Activated CD4-positive, alpha-beta memory T cell treated with anti-CD3 and anti-CD28 coated beads, Interleukin-2, amount 10 ng/mL, durations not matched to agents 7 days and 5 days (primary cell): ENCODE measurements around the gene STUM. TPM values are rescaled to one million over a fixed set of nuclear protein-coding genes. Genes with fewer than 3 reads are reported as not detected.

Source experiments
- CTCF ChIA-PET: fragments of 350-600 bp; sonication (Branson Sonifier 250); formaldehyde crosslinking; loops from one replicate; lab custom pipeline; 2021; ENCODE audit warnings: antibody characterized with exemption, inconsistent platforms; lab: Charles Lee
- POLR2A ChIA-PET: fragments of 350-600 bp; sonication (Branson Sonifier 250); formaldehyde crosslinking; loops from one replicate; lab custom pipeline; 2021; ENCODE audit warnings: antibody characterized with exemption; lab: Charles Lee
- DNase-seq: peaks from one replicate; pipeline ENCODE4 v3.0.0-alpha.2; 2020
- H3K27ac Mint-ChIP-seq: one replicate; pipeline ENCODE4 v1.8.0; 2021; ENCODE audit warnings: mild to moderate bottlenecking, mixed read lengths
- H3K27me3 Mint-ChIP-seq: one replicate; pipeline ENCODE4 v1.8.0; 2021; ENCODE audit warnings: mixed read lengths
- H3K36me3 Mint-ChIP-seq: one replicate; pipeline ENCODE4 v1.8.0; 2021; ENCODE audit warnings: low read depth, mixed read lengths
- H3K4me1 Mint-ChIP-seq: one replicate; pipeline ENCODE4 v1.8.0; 2021; ENCODE audit warnings: mixed read lengths
- H3K4me3 Mint-ChIP-seq: one replicate; pipeline ENCODE4 v1.8.0; 2021; ENCODE audit warnings: mild to moderate bottlenecking, mixed read lengths
- H3K9me3 Mint-ChIP-seq: one replicate; pipeline ENCODE4 v1.8.0; 2021; ENCODE audit warnings: mixed read lengths
- total RNA-seq, 2 experiments: library from RNA; stranded (reverse); gene quantifications; one replicate each; pipeline ENCODE4 v1.2.3, GENCODE V29; 2021

The STUM gene
- total RNA-seq, 2 experiments from 2014 or later, result not detected

DNA sequence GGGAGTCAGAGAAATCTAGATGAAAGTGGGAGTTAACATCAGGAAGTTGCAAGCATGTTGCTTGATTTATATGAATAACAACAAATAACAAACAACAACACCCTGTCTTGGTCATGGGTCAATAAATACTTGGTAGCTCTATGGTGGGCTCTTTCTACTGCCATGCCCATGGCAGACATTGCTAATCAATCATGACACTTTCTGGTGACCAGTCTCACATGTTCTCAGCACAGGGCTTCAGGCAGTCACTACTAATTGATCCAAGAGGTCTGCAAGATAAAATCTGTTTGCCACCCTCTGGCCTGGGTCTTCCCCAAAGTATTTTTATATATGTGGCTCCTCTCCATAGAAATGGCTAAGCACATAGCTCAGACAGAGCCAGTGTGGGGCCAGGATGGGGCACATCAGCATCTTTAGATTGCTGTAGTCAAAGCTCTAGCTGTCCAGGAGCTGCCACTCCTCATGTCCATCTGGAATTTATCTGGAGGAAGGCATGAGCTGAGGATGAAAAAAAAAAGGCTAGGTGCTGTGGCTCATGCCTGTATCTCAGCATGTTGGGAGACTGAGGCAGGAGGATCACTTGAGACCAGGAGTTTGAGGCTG lies 51.2 kb downstream of the STUM start:
- POLR2A ChIA-PET, result no interaction called here
- CTCF ChIA-PET, result no interaction called here
- Mint-ChIP-seq H3K27ac (no peak overlapping the region), H3K4me1 (no peaks in the 10 kb centered on the region), H3K36me3 (no peaks in the 10 kb centered on the region), H3K27me3 (peaks cover 7% of the 10 kb centered on the region), H3K4me3 (no peak overlapping the region), H3K9me3 (no peaks in the 10 kb centered on the region)
- DNase-seq, result no peak

DNA sequence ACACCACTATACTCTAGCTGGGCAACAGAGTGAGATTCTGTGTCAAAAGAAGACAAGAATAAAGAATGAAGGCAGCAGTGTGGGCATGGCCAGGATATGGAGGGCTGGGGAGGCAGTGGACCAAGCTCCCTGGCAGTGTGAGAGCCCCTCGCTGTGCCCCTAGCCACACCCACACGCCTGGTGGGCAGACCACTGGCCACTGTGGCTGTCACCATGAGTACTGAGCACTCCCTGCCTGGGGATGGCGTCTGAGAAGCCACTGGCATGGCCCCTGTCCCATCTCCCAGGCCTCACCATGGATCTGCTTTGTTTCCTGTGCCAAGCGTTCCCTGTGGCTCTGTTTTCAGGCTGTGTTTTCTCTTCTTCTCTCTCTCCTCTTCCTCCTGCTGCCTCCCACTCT lies 51.7 kb downstream of the STUM start:
- POLR2A ChIA-PET, result no interaction called here
- H3K4me3 Mint-ChIP-seq, result no peak overlapping the region
- H3K4me1 Mint-ChIP-seq, result no peaks in the 10 kb centered on the region
- H3K27ac Mint-ChIP-seq, result no peak overlapping the region
- H3K27me3 Mint-ChIP-seq, result peaks cover 7% of the 10 kb centered on the region
- no peaks in the 10 kb centered on the region for H3K36me3 Mint-ChIP-seq
- CTCF ChIA-PET, result no interaction called here
- no peaks in the 10 kb centered on the region for H3K9me3 Mint-ChIP-seq
- DNase-seq, result no peak

DNA sequence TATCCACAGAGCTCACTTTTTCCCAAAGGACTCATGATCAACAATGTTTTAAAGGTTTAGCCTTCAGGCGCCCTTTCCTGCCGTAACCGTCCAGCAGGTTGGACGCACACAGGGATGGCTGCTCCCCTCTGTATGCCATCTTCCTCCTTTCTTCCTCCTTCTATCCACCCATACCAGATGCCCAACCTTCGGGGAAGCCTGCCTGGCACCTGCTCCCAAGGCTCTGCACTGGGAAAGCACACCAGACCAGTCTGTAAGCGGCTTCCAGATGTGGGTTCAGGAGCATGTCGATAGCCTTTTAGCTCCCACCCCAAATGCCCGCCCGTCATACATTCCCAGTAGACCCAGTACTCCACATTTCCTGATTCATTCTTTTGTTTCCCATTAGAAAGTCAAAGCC lies 52.9 kb downstream of the STUM start:
- H3K4me3 Mint-ChIP-seq, result no peak overlapping the region
- H3K27ac Mint-ChIP-seq, result no peak overlapping the region
- no peaks in the 10 kb centered on the region for H3K36me3 Mint-ChIP-seq
- H3K9me3 Mint-ChIP-seq, result no peaks in the 10 kb centered on the region
- DNase-seq, result no peak
- H3K27me3 Mint-ChIP-seq, result peaks cover 7% of the 10 kb centered on the region
- H3K4me1 Mint-ChIP-seq, result no peaks in the 10 kb centered on the region
- ChIA-PET CTCF (no interaction called here), POLR2A (no interaction called here)

DNA sequence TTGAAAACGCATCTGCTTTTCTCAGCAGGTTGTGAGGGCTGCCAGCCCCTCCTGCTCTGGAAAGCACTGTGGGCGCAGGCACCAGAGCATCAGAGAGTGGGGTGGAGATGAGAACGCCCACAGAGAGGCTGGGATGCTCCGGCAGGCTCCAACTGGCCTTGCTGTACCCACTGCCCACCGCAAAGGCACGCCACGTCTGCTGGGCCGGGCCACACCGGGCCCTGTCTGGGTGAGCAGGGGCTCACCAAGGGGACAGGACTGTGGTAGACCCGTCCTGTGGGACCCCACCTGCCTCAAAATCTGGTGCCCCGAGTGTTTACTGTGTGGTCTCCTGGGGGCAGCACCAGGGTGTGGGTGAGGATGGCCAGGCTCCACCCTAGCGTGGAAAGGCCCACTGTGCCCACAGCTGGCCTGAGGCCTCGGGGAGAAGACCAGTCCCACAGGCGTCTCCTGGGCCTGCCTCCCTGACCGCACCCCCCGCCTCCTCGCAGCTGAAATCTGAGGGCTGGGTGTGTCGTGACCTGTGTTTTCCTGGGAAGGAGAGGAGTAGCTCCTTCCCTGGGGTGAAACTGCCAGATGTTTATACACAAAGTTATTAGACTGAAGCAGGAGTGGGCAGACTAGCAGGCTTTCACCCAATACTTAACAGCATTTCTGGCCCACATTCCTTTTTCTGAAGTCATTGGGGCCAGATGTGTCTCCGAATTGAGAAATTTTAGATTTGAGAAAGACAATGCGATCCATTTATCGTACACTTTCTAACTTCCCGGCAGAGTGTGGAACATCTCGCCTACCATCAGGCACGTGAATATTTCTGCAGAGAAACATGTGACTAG lies 53.8 kb downstream of the STUM start:
- CTCF ChIA-PET, result no interaction called here
- no peak overlapping the region for H3K27ac Mint-ChIP-seq

DNA sequence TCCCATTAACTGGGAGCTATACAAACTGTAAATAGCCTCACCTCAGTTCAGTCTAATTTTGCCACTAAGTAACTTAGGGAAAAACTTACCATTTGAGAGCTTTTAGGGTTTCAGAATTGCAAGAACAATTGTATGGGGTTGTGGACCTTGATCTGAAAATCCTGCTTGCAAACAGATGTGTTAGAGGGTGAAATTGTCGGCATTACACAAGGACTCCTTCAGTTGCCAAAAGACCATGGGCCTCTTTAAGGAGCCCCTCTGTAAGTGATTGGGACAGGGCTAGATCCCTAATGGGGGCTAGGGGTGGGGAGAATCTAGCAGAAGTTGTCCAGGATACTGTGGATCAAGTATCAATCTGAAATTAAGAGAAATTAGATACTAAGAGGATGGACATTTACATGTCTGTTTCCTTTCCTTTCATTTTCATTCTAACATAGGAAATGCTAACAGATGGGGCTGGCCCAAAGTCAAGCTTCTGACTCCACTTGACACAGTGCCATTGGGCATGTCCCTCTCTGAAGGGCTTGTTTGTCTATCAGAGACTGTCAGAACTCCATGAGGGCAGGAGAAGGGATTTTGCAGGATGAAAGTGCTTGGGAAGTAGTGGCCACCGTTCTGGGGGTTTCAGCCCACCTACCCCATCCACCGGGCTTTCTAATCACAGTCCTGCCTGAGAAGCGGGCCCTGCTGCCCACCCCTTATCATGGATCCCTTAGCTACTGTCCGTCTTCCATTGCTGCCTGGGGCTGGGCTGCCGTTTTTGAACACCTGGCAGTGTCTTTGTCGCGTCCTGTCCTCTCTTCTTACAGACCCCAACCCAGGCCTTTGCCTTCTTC lies 54.7 kb downstream of the STUM start:
- no peak overlapping the region for H3K27ac Mint-ChIP-seq
- CTCF ChIA-PET, result no interaction called here
- no peaks in the 10 kb centered on the region for H3K4me1 Mint-ChIP-seq
- DNase-seq, result no peak
- H3K4me3 Mint-ChIP-seq, result no peak overlapping the region
- POLR2A ChIA-PET, result interaction anchor here (0.9 kb wide), 1 partner anchor 24 kb away, joined by 3 read pairs; no protein-coding TSS in a partner anchor
- no peaks in the 10 kb centered on the region for H3K36me3 Mint-ChIP-seq
- H3K9me3 Mint-ChIP-seq, result no peaks in the 10 kb centered on the region
- peaks cover 7% of the 10 kb centered on the region for H3K27me3 Mint-ChIP-seq

More for the DNA sequence above, 53.8 kb downstream of the STUM start:
- H3K36me3 Mint-ChIP-seq, result no peaks in the 10 kb centered on the region
- H3K9me3 Mint-ChIP-seq, result no peaks in the 10 kb centered on the region
- no peak for DNase-seq
- no peak overlapping the region for H3K4me3 Mint-ChIP-seq
- H3K4me1 Mint-ChIP-seq, result no peaks in the 10 kb centered on the region
- POLR2A ChIA-PET, result interaction anchor here (0.9 kb wide), 1 partner anchor 23 kb away, joined by 3 read pairs; no protein-coding TSS in a partner anchor
- H3K27me3 Mint-ChIP-seq, result peaks cover 7% of the 10 kb centered on the region

DNA sequence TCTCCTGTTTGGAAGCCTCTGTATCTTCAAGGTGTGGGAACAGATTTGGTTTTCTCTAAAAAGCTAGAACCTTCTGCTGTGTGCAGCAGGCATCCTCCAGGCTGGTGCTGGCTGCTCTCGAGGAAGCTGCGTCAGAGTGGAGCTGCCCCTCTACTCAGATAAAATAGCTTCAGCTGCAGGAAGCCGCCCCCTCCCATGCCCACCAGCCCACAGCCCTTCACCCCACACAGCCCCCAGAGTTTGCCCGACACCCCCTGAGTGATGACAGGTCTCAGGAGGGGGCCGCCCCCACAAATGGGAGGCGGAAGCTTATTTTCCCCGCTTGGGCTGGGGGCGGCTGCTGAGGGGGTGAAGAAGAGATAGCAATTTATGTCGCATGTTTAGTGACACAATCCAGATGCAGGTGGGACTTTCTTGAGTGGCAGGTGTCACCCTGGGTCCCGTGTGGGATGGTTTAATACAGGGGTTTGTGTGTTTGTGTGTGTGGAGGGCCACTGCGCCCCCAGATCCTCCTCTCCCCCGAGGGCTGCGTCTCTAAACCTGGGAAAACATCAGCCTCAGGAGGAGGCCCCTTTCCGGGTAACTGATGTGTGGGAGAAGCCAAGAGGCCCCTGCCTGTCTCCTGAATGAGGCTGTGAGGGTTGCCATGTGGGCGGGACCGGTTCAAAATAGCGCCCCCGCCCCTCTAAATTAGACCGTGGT lies 55.4 kb downstream of the STUM start:
- no peak overlapping the region for H3K27ac Mint-ChIP-seq
- DNase-seq, result no peak
- H3K27me3 Mint-ChIP-seq, result no peaks in the 10 kb centered on the region
- H3K36me3 Mint-ChIP-seq, result no peaks in the 10 kb centered on the region
- H3K9me3 Mint-ChIP-seq, result no peaks in the 10 kb centered on the region
- no peaks in the 10 kb centered on the region for H3K4me1 Mint-ChIP-seq
- ChIA-PET POLR2A (no interaction called here), CTCF (interaction anchor here (1.0 kb wide), 1 partner anchor 10 kb away, joined by 4 read pairs; no protein-coding TSS in a partner anchor)
- H3K4me3 Mint-ChIP-seq, result no peak overlapping the region

DNA sequence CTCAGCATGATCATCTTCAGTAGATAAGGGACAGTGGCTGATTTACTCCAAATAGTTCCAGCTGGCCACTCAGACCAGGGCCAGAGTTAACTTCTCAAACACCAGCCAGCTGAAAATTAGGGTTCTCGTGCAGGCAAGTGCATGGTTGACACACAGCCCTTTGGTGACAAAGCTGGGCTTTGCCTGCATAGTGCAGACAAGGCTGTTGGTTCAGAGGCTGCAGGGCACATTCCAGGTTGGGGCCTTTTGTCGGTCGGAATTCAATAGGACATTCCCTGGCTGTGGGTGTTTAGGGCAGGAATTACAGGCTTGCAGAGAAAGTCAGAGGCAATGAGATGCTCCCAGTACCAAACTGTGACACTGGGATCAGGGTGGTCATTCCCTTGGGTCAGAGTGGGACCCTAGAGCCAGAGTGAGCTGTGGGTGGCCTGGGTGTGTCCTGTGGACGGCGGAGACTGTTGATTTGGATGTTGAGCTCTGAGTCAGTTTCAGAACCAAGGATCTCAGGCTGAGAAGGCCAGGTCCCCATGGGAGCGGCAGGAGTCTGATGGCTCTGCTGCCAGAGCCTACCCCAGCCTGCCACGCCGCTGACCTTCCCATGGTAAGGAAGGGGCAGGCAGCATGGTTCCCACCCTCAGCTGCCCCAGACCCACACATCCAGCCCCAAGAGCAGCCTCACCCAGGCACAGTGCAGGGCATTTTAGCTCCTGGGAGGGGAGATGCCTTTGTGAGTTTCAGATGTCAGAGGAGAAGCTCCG lies 56.2 kb downstream of the STUM start:
- Mint-ChIP-seq H3K4me3 (no peak overlapping the region), H3K27ac (no peak overlapping the region), H3K4me1 (no peaks in the 10 kb centered on the region), H3K36me3 (no peaks in the 10 kb centered on the region), H3K27me3 (no peaks in the 10 kb centered on the region), H3K9me3 (no peaks in the 10 kb centered on the region)
- ChIA-PET POLR2A (no interaction called here), CTCF (interaction anchor here (1.0 kb wide), 1 partner anchor 9 kb away, joined by 4 read pairs; no protein-coding TSS in a partner anchor)
- DNase-seq, result no peak

DNA sequence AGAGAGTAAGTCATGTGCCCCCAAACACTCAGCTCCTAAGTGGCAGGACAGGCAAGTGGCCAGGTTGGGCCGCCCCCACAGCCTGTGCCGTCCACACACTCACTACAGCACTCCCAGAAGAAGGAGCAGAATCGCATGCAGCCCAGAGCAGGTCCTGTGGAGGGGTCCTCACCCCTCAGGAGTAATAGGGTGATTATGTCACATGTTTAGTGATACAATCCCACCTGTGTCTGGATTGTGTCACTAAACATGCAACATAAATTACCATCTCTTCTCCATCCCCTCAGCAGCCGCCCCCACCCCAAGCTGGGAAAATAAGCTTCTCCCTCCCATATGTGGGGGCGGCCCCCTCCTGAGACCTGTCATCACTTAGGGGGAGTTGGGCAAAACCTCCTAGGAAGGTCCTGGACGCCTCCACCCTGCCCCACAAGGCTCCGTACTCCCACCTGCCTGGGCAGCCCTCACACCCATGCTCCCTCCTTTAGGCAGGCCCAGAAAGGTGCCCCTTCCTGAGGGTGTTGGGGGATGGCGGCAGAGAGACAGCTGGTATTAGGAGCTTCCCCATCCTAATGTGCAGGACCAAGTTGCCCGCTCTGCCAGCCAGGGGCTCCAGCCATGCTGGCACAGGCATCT lies 56.9 kb downstream of the STUM start:
- no peaks in the 10 kb centered on the region for H3K9me3 Mint-ChIP-seq
- H3K4me1 Mint-ChIP-seq, result no peaks in the 10 kb centered on the region
- H3K36me3 Mint-ChIP-seq, result no peaks in the 10 kb centered on the region
- no peak overlapping the region for H3K27ac Mint-ChIP-seq
- H3K4me3 Mint-ChIP-seq, result no peak overlapping the region
- CTCF ChIA-PET, result interaction anchor here (1.3 kb wide), 1 partner anchor 21 kb away, joined by 4 read pairs; no protein-coding TSS in a partner anchor
- no peaks in the 10 kb centered on the region for H3K27me3 Mint-ChIP-seq
- POLR2A ChIA-PET, result no interaction called here
- DNase-seq, result no peak

DNA sequence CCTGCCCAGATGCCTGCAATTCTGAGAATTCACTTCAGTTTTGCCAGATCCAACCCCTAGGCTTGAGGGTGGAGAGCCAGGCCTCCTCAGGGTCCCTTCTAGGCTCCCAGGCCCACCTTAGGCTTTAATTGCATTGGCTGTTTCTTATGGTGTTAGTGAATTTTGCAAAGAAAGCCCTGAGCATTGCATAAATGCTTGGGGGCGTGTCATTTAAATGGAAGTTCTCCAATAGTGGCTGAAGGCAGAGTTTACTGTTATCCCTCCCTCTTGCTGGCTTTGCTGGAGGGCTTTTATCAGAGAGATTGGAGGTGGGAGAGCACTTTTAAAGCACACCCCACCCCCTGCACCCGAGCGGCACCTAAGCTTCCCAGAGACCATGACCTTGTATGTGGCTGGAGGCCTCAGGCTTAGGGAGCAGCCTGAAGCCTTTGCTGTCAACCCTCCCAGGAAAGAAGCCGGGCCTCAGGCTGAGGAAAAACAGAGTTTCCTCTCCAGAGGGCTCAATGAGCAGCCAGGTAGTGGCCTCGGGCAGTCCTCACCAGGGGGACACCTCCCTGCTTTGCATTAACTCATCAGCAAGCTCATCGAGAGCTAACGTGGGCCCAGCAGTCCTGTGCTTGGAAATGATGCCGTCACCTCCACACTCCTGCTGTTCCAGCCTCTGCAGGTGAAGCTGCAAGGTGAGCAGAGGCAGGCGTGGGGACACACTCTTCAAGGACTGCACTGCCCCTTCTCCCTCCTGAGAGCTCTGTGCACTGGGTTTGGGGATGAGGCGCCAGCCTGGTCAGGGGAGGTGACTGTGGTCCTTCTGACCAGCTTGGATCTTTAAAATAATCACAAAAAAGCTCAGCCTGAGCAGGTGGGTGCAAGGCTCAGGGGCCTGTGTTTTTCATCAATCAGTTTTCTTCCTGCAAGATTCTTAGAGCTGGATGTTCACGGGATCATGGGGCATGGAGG lies 58.0 kb downstream of the STUM start:
- DNase-seq, result no peak
- H3K4me3 Mint-ChIP-seq, result no peak overlapping the region
- no peaks in the 10 kb centered on the region for H3K4me1 Mint-ChIP-seq
- H3K27me3 Mint-ChIP-seq, result no peaks in the 10 kb centered on the region
- H3K9me3 Mint-ChIP-seq, result no peaks in the 10 kb centered on the region
- ChIA-PET CTCF (interaction anchor here (0.8 to 1.3 kb wide), 4 partner anchors 18 to 182 kb away, joined by 3 to 4 read pairs (median 4); partner anchors contain the start of gene STUM), POLR2A (no interaction called here)
- no peak overlapping the region for H3K27ac Mint-ChIP-seq
- no peaks in the 10 kb centered on the region for H3K36me3 Mint-ChIP-seq

DNA sequence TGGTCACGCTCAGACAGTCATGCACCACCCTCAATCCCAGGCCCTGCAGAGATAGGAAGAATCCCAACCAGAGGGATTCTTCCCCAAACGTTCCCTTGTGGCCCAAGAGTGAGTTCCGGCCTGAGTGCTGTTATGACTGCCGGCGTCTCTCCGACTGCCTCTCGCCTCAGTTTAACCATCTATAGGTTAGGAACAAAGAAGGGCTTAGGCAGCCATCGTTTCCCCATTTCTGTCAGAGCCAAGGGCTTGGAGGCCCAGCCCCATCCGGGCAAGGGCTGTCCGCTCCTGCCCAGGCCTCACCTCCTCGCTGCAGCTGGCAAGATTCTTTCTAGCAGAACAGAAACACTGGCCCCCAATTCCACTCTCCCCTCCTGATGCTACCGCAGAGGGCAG lies 58.7 kb downstream of the STUM start:
- CTCF ChIA-PET, result interaction anchor here (0.8 to 1.1 kb wide), 2 partner anchors 17 to 183 kb away, joined by 3 to 4 read pairs; no protein-coding TSS in a partner anchor
- DNase-seq, result no peak
- no peaks in the 10 kb centered on the region for H3K4me1 Mint-ChIP-seq
- no peak overlapping the region for H3K27ac Mint-ChIP-seq
- no peaks in the 10 kb centered on the region for H3K27me3 Mint-ChIP-seq
- H3K4me3 Mint-ChIP-seq, result no peak overlapping the region
- no peaks in the 10 kb centered on the region for H3K9me3 Mint-ChIP-seq
- H3K36me3 Mint-ChIP-seq, result no peaks in the 10 kb centered on the region
- POLR2A ChIA-PET, result no interaction called here

DNA sequence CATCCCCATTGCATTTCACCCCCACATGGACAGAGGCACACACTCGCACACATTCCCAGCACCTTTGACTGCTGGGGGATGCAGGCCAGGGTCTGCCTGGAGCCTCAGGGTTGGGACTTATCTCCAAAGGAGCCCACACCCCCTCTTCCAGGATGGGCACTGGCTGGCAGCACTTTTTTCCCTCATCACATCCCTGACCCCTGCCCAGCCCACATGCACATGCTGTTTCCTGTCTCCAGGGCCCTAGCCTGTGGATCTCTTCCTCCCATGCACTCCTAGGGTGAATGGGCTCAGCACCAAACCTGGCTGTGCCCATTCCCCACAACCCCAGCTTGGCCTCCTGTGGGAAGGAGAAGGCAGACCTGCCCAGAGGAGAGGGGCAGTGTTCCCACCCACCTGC lies 59.3 kb downstream of the STUM start:
- Mint-ChIP-seq H3K9me3 (no peaks in the 10 kb centered on the region), H3K4me3 (no peak overlapping the region), H3K4me1 (no peaks in the 10 kb centered on the region), H3K36me3 (no peaks in the 10 kb centered on the region), H3K27ac (no peak overlapping the region), H3K27me3 (no peaks in the 10 kb centered on the region)
- ChIA-PET CTCF (interaction anchor here (0.8 to 1.8 kb wide), 7 partner anchors 16 to 204 kb away, joined by 3 to 14 read pairs (median 5); no protein-coding TSS in a partner anchor), POLR2A (no interaction called here)
- no peak for DNase-seq
